Aortic smooth muscle cell (primary cell): ENCODE data around the gene KCNF1. TPM values are rescaled to one million over a fixed set of nuclear protein-coding genes. Genes with fewer than 3 reads are reported as not detected.

Source experiments
- total RNA-seq: library from RNA; depleted of rRNA; stranded (reverse); fragments of >200 nt; gene quantifications from 2 replicates; pipeline ENCODE4 v1.2.3, GENCODE V29; 2014

Gene KCNF1
- total RNA-seq = under 0.01 TPM in 1 of 2 replicates, not detected in the other

DNA sequence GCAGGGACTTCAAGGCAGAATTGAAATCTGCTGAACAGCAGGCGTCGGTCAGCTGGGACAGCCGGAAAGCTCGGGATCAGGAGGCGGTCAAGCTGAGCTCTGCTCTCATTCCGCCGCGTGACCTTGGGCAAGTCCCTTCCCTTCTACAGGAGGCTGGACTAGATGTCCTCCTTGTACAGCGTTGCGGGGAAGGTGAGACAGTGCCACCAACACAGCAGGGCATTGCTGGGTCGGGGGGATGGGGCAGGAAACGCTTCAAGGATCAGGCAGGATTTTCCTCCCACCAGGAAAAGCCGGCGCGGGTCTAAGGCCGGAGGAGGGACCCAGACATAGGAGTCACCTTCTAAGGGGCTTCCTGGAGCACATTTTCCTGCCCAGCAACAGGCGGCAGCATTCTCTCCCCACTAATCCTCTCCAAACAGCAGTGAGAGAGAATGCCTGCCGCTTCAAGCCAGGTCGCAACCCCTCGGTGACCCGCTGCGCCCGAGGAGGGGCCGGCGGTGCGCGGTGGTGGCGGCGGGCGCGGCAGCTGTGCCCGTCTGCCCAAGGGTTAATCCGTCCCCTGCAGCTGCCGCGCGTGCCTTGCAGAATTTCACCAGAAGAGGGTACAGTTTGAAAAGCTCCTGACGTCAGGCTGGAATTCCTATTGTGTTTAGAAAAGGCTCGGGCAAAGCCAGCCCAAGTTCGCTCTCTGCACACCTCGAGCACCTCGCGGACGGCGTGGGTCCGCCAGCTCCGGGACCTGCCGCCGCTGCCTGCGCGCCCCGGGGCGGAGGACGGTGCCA, at the start of gene KCNF1:
Gene KCNF1, plus strand, starts transcription at position 644 of the 785 bp plus-strand sequence. CDS start 493 bp downstream, outside the sequence.

Other genes starting within 250 kb of the KCNF1 start
- 25.2 and 32.0 TPM in 2 replicates for gene NOL10, start 222.0 kb upstream of the KCNF1 start, total RNA-seq
- not detected in 2 replicates for gene ATP6V1C2, start 190.3 kb upstream of the KCNF1 start, total RNA-seq
- 404 and 449 TPM in 2 replicates for gene PDIA6, start 99.1 kb upstream of the KCNF1 start, total RNA-seq
- 42.0 and 42.8 TPM in 2 replicates for gene SLC66A3, start 243.5 kb downstream of the KCNF1 start, total RNA-seq